Measurements from ENCODE around the gene CXorf58.
"Not testable (repeated sequence)": the region's sequence is repeated elsewhere in the genome, so short reads cannot be mapped to it uniquely, and the experiment has no call there.

The CXorf58 gene

GRCh38 chrX:23954396-23954795 lies 46.6 kb downstream of the CXorf58 start:
- DNase-seq (ENCODE audit: low spot score): no peak

- DNase-seq (ENCODE audit: low spot score): no peak
These were observed 52.0 kb downstream of the CXorf58 start for GRCh38 chrX:23959781-23960180.

- DNase-seq (ENCODE audit: low spot score): no peak
These were observed 56.4 kb downstream of the CXorf58 start for GRCh38 chrX:23964191-23964590.

- DNase-seq (ENCODE audit: low spot score): not testable (repeated sequence)
These were observed 57.8 kb downstream of the CXorf58 start for GRCh38 chrX:23965630-23966029.

- DNase-seq (ENCODE audit: low spot score): no peak
These were observed 70.7 kb downstream of the CXorf58 start for GRCh38 chrX:23978491-23978890.

- DNase-seq (ENCODE audit: low spot score): no peak
These were observed 72.2 kb downstream of the CXorf58 start for GRCh38 chrX:23980011-23980441.

- no peak for DNase-seq (ENCODE audit: low spot score)
These were observed 73.4 kb downstream of the CXorf58 start for GRCh38 chrX:23981222-23981621.

GRCh38 chrX:23981711-23982110 lies 73.9 kb downstream of the CXorf58 start:
- no peak for DNase-seq (ENCODE audit: low spot score)

GRCh38 chrX:23982891-23983290 lies 75.1 kb downstream of the CXorf58 start:
- DNase-seq (ENCODE audit: low spot score): no peak
